Mucosa of descending colon (tissue), 3 donors: ENCODE results near the gene TOX2. TPM values are rescaled to one million over a fixed set of nuclear protein-coding genes. Genes with fewer than 3 reads are reported as not detected.

Experiments
- ATAC-seq: fragments of 200-7000 bp; cut with Tn5 transposase; one replicate; pipeline ENCODE4 v1.9.1; 2020; ENCODE audit warnings: mild to moderate bottlenecking, moderate library complexity
- DNase-seq, 3 donors: peaks; one replicate each; pipeline ENCODE4 v3.0.0-alpha.2; 2020
- H3K36me3 ChIP-seq: fragments of 200-600 bp; one replicate; pipeline ENCODE4 v1.8.0; 2021; ENCODE audit warnings: low read depth, mild to moderate bottlenecking
- H3K4me1 ChIP-seq: fragments of 200-600 bp; one replicate; pipeline ENCODE4 v1.8.0; 2021; ENCODE audit warnings: low read depth, mild to moderate bottlenecking
- H3K4me3 ChIP-seq: fragments of 200-600 bp; one replicate; pipeline ENCODE4 v1.8.0; 2021; ENCODE audit warnings: mild to moderate bottlenecking
- H3K9me3 ChIP-seq: fragments of 200-600 bp; one replicate; pipeline ENCODE4 v1.8.0; 2021; ENCODE audit warnings: mild to moderate bottlenecking
- intact Hi-C, 2 donors: fragments of 100-400 bp; cut with DNase I in 1 of 2; cut with micrococcal nuclease in 1 of 2; formaldehyde crosslinking; loops; one replicate each; pipeline versions ENCODE4 v1.11.0 to v1.11.1; 2022; cut with DNase I, micrococcal nuclease
- total RNA-seq, 3 donors: library from RNA; stranded (reverse); fragmentation: NEBNext Ultra II Directional in 2 of 3; extraction: Animal tissue kit (Norgen Biotek cat#: 25700) in 2 of 3; gene quantifications; one replicate each; pipeline versions ENCODE4 v1.2.1 to v1.2.4, GENCODE V29; 2021 to 2023
- TF ChIP-seq, protein P1 (sequence below): fragments of 200-600 bp; IDR thresholded peaks from one replicate; pipeline ENCODE4 v1.8.0; 2022; ENCODE audit warnings: antibody characterized with exemption, mild to moderate bottlenecking
- donor health status: DM: no; HTN: no; CAD: no; lungs with moderate emphysema.
- donor health status: DM: no; HTN: no; CAD: no.
- donor health status: DM: no; HTN: yes; CAD: no.

Gene TOX2
- total RNA-seq, 3 donors from 2014 or later = 2.9 to 6.1 (median 5.5) TPM

DNA sequence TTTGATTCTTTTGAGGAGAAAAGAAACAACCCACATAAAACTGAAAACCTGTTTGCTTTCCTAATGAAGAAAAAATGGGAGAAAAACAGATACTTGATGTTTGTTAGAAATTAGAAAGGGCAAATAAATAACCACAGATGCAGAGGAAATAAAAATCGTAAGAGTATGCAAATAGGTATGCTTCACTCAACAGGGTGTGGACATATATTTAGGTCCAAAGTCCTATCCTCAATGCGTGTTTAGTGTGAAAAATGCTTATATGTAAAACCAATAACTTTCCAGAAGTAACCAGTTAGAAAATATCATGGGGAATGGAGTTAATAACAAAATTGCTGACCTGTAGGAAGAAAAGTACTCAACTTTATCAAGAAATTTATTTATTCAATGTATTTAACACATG is 135.7 kb downstream of the TOX2 start:
- peak; percentile 78 for ATAC-seq
- TF ChIP-seq, protein P1, sequence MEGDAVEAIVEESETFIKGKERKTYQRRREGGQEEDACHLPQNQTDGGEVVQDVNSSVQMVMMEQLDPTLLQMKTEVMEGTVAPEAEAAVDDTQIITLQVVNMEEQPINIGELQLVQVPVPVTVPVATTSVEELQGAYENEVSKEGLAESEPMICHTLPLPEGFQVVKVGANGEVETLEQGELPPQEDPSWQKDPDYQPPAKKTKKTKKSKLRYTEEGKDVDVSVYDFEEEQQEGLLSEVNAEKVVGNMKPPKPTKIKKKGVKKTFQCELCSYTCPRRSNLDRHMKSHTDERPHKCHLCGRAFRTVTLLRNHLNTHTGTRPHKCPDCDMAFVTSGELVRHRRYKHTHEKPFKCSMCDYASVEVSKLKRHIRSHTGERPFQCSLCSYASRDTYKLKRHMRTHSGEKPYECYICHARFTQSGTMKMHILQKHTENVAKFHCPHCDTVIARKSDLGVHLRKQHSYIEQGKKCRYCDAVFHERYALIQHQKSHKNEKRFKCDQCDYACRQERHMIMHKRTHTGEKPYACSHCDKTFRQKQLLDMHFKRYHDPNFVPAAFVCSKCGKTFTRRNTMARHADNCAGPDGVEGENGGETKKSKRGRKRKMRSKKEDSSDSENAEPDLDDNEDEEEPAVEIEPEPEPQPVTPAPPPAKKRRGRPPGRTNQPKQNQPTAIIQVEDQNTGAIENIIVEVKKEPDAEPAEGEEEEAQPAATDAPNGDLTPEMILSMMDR = no peak
- H3K4me1 ChIP-seq = no peaks in the 10 kb centered on the region
- no peaks in the 10 kb centered on the region for H3K36me3 ChIP-seq
- no peak for DNase-seq
- intact Hi-C loops = no loop called here
- no peaks in the 10 kb centered on the region for H3K9me3 ChIP-seq
- H3K4me3 ChIP-seq = no peak overlapping the region

DNA sequence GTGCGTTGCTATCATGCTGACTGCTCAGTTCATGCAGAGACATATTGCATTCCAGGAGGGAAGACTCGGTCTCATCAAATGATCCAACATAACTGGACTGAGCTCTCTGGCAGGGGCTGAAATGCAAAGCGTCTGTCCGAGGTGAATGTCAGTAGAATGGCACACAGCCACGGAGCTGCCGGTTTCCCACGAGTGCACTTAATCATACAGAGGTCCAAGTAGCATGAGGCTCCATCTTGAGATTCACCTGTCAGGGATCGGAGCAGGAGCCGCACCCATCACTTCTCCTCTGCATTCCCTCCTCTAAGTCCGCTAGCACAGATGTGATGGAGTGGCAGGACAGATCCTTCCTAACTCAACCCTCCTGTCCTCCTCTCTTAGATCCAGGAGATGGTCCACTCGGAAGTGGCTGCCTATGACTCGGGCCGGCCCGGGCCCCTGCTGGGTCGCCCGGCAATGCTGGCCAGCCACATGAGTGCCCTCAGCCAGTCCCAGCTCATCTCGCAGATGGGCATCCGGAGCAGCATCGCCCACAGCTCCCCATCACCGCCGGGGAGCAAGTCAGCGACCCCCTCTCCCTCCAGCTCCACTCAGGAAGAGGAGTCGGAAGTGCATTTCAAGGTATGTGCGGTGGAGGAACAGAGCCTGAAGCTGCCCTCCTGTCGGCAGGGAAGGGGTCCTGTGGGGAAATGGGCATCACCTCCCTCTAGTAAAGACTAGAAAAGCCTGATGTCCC is 136.4 kb downstream of the TOX2 start:
- H3K9me3 ChIP-seq = no peaks in the 10 kb centered on the region
- ATAC-seq = no peak

DNA sequence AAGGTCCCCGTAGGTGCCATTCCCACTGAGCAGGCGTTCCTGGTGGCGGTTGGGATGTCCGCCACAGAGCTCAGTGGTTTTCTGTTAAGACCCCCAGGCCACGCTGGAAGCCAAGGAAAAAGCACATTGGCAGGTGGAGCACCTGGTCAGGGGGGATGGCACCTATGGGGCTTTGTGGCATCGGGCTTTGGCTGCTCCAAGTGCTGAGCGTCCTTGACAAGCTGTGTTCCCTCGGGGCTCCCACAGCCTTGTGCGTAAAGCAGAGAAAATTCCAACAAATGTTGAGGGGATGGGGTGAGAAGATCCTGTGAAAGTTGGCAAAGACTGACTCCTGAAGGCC is 137.0 kb downstream of the TOX2 start:
- H3K4me1 ChIP-seq = no peaks in the 10 kb centered on the region
- no peak overlapping the region for H3K4me3 ChIP-seq
- TF ChIP-seq, protein P1 = no peak
- DNase-seq = peak in 1 of 3 donors; percentile 15
- H3K9me3 ChIP-seq = no peaks in the 10 kb centered on the region
- intact Hi-C loops = no loop called here
- ATAC-seq = no peak
- H3K36me3 ChIP-seq = no peaks in the 10 kb centered on the region

More for the DNA sequence above, 136.4 kb downstream of the TOX2 start:
- Histone ChIP-seq H3K36me3 (no peaks in the 10 kb centered on the region), H3K4me3 (no peak overlapping the region), H3K4me1 (no peaks in the 10 kb centered on the region)
- TF ChIP-seq, protein P1 = no peak
- intact Hi-C loops = no loop called here
- DNase-seq = peak in 1 of 3 donors; percentile 14

DNA sequence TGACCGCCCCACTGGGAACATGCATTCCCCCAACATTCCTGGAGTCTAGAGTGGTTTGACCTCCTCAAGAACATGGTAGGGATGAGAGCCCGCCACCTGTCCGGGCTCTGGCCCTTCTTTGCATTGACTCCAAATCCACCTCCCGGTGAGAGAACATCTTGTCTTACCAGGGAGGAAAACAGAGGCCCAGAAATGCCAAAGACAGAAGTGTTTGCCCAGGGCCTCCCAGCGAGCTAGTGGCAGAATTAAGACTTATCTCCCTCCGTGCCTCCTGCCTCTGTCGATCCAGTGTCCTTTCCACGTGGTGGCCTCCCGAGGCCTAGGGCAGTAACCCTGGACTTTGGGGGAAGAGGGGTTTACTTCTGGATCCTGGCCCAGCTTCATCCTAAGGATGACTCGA is 137.5 kb downstream of the TOX2 start:
- DNase-seq (peak in 1 of 3 donors; percentile 16), ATAC-seq (no peak)
- H3K4me3 ChIP-seq = no peak overlapping the region
- H3K36me3 ChIP-seq = no peaks in the 10 kb centered on the region
- H3K4me1 ChIP-seq = no peaks in the 10 kb centered on the region
- TF ChIP-seq, protein P1 = no peak
- no peaks in the 10 kb centered on the region for H3K9me3 ChIP-seq
- intact Hi-C loops = no loop called here

DNA sequence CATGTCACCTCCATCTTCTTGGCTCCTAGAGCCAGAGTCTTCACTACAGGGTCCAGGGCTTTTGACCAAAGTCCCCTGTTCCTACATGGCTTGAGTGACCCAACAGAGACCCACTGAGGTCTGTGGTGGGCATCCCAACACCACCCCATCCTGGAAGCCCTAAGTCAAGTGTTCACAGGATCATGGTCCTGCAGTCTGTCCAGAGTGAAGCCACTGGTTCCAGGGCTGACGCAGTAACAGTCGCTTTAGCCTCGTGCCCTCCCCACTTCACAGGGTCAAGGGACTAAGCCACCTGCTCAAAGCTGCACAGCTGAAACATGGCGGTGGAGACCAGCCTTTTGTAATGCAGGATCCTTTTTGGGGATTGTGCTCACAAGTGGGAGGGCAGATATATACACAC is 138.4 kb downstream of the TOX2 start:
- Histone ChIP-seq H3K36me3 (no peaks in the 10 kb centered on the region), H3K4me1 (no peaks in the 10 kb centered on the region), H3K4me3 (no peak overlapping the region), H3K9me3 (no peaks in the 10 kb centered on the region)
- DNase-seq = no peak
- TF ChIP-seq, protein P1 = no peak
- intact Hi-C loops = no loop called here
- ATAC-seq = no peak

DNA sequence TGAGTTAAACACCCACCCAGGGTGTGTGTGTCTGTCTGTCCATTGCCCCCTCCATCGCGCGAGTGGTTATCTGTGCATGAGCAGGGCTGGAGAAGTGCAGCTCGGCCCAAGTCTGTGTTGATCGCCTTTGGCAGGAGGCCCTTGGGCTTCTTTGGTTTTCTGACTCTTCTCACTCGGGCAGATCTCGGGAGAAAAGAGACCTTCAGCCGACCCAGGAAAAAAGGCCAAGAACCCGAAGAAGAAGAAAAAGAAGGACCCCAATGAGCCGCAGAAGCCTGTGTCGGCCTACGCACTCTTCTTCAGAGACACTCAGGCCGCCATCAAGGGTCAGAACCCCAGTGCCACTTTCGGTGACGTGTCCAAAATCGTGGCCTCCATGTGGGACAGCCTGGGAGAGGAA is 139.5 kb downstream of the TOX2 start:
- H3K9me3 ChIP-seq = no peaks in the 10 kb centered on the region
- H3K4me1 ChIP-seq = no peaks in the 10 kb centered on the region
- ATAC-seq (no peak), DNase-seq (no peak)
- intact Hi-C loops = no loop called here
- no peaks in the 10 kb centered on the region for H3K36me3 ChIP-seq
- TF ChIP-seq, protein P1 = no peak
- no peak overlapping the region for H3K4me3 ChIP-seq
